Islet precursor cell (in vitro differentiated cells): ENCODE measurements around the gene PTBP3.
A peak's percentile ranks its signal among the peaks of the same experiment; 100 is the strongest.
"Not testable (repeated sequence)": the region's sequence is repeated elsewhere in the genome, so short reads cannot be mapped to it uniquely, and the experiment has no call there.

ENCODE experiments used
- DNase-seq: peaks from one replicate; pipeline ENCODE4 v3.0.0-alpha.2; 2018

The PTBP3 gene

DNA sequence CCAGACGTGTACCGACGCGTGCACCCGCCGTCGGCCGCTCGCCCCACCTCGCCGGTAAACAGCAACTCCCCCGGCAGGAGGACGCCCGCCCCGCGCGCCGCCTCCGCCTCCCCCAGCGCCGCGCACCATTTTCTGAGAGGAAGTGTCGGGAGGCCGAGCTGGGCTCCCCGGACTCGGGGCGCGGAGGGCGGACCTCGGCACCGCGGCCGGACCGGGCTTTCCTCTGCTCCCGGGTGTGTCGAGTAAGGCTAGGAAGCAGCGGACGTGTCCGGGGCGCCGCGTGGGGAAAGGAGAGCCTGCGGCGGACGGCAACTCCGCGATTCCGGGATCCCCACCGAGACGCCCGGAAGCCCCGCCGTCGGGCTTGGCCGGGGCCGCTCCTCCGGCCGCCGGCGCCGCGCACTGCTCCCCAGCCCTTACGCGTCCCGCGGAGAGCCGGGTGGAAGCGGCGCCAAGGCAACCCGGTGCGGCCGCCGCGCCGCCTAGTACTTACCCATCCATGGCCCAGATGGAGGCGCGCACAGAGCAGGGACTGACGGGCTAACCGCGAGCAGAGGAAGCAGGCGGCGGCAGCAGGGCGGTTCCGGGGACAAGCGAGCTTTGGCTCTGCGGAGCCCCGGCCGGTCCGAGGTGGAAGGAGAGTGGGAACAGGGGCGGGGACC lies at the start of gene PTBP3:
Gene PTBP3, minus strand, starts transcription at position 643 of the 662 bp plus-strand sequence. CDS start 35,754 bp downstream, outside the sequence.
- peak; percentile 90 for DNase-seq

DNA sequence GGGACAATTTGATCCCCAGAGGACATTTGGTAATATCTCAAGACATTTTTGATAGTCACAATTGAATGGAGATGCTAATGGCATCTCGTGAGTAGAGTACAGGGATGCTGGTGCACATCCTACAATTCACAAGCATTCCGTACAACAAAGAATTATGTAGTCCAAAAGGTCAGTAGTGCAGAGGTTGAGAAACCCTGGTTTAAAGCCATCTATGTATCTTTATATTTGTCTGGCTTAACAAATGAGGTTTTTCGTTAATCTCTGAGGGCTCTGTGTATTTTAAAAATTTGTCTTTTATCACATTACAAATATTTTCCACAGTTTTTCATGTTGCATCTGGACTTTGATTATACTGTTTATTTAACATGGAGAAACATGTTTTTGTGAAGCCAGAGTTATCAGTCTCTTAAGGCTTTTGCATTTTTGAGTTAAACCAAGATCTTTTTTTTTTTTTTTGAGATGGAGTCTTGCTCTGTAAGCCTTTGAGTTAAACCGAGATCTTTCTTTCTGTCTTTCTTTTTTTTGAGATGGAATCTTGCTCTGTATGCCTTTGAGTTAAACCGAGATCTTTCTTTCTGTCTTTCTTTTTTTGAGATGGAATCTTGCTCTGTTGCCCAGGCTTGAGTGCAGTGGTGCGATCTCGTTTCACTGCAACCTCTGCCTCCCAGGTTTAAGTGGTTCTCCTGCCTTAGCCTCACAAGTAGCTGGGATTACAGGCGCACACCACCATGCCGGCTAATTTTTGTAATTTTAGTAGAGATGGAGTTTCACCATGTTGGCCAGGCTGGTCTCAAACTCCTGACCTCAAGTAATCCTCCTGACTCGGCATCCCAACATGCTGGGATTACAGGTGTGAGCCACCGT lies 49.3 kb upstream of the PTBP3 start:
- no peak for DNase-seq

DNA sequence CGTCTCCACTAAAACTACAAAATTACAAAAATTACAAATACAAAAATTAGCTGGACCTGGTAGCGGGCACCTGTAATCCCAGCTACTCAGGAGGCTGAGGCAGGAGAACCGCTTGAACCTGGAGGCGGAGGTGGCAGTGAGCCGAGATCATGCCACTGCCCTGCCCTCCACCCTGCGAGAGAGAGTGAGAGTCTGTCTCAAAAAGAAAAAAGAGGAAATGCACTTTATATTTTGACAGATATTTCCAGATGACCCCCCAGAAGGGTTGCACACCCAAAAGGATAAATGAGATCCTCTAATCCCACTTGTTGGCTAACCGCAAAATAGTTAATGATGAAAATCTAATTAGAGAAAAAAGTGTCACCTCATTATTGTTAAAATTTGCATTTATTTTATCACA lies 48.6 kb upstream of the PTBP3 start:
- DNase-seq, result no peak

DNA sequence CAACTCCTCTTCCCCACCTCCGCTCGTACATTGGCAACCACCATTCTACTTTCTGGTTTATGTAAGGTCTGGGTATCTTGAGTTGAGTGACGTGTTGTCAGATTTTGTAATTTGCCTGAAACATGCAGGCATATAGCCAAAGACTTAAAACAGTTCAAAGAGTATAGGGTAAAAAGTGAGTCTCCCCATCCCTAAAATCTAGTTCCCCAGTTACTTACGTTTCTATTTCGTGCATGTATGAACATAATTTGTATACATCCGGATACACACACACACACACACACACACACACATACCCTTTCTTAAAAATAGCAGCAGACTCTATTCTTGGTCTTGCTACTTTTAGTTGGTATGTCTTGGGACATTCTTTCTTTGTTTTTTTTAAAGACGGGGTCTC lies 47.4 kb upstream of the PTBP3 start:
- no peak for DNase-seq

GRCh38 chr9:112380102-112380824 lies 46.8 kb upstream of the PTBP3 start, which contains the start of gene HSDL2:
Gene HSDL2 (plus strand): TSS chr9:112380108. CDS start chr9:112380164, 56 bp downstream.
- DNase-seq, result no peak

DNA sequence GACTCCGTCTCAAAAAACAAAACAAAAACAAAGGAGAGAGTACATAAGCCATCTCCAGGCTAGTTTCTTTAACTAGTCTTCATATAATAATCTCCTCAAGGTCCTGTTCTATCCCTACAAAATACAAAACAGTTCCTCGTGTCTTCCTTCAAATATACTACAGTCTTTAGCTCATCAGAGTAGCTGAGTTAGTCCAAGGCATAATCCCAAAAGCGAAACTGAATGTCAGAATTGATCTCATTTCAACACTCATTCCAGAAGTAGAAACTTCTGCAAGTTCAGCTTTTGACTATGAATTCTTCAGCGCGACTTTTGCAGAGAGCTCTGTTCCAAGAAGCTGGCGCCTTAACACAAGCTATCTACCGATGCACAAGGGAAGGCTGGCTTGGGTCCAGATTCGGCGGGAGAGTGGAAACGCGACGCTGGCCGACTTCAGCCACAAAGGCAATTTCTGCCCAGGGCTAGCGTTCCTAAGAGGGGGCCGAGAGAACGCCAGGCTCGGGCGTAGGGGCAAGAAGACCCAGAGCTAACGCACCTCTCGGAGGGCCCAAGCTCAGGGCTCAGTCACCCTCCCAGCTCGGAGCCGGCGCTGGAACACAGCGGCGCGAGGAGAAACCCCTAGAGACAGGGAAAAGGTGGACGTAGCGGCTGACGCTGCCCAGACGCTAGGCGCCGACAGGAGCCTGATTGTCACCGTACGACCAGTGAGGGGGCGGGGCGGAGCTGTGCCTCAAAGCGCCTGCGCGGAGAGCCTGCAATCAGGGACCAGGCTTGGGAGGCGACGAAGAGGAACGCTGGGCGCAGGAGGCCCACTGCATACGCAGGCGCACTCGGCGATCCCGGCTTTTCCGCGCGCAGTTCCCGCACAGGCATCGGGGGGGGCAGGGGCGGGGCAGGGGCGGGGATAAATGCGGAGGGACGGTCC lies 46.0 kb upstream of the PTBP3 start:
- peak; percentile 99 for DNase-seq

DNA sequence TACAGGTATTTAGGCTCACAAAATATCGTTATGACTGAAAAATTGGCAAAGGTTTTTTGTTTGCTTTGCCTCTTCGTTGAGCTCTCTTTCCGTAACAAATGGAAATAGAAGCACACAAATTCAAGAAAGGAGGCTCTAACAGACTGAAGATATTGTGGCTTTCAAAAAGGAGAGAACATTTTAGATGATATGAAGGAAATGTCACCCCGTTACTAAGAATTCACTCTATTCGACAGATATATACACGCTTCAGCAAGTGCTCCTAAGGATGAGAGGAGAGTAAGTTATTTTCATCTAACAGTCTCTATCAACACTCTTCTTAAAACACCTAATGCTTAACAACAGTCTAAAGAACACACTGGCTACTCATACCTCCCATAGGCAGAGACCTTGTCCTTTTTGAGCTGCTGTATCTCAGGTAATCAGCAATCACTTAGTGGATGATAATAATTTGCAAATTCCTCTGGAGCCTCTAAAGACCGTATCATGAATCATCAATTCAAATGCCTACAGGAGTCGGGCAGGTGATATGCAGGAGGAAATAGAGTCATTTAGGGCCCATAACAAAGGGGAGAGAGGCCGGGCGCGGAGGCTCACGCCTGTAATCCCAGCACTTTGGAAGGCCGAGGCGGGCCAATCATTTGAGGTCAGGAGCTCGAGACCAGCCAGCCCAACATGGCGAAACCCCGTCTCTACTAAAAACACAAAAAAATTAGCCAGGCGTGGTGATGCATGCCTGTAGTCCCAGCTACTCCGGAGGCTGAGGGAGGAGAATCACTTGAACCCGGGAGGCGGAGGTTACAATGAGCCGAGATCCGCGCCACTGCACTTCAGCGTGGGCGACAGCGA lies 45.1 kb upstream of the PTBP3 start:
- no peak for DNase-seq

DNA sequence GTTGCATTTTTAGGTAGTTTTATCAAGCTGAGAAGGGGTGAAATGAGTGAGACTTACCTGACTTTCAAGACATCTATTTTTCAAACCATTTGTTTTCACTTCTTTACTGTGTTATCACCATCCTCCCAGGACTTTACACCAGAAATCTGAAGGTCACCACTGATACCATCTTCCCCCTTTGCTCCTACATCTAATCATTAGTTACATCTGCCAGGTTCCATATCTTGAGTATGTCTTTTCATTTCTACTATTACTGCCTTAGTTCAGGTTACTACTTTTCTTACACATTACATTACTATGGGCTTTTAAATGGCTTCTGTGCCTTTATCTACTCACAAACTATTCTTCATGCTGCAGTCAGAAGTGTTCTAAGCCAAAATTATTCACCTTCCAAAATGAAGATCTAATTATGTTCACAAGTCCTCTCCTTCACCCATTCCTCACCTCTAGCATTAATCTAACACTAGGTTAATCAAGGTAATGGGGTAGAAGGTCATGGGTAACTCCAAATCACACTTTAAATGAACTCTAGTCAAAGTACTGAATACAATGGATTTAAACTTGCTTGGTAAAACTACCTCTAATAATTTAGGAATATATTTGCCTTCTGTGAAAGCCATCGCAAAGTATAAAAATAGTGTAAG lies 44.4 kb upstream of the PTBP3 start:
- DNase-seq, result no peak

DNA sequence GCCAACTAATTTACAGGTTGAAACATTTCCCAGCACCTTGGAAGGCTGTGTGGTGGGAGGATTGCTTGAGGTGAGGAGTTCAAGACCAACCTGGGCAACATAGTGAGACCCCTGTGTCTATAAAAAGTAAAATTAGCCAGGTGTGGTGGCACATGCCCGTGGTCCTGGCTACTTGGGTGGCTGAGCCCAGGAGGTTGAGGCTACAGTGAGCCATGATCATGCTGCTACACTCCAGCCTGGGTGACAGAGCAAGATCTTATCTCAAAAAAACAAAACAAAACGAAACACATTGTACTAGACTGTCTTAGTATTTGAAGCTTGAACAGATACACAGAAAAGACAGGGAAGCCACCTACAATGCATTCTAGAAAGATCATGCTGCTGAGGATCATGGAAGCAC lies 43.7 kb upstream of the PTBP3 start:
- no peak for DNase-seq

DNA sequence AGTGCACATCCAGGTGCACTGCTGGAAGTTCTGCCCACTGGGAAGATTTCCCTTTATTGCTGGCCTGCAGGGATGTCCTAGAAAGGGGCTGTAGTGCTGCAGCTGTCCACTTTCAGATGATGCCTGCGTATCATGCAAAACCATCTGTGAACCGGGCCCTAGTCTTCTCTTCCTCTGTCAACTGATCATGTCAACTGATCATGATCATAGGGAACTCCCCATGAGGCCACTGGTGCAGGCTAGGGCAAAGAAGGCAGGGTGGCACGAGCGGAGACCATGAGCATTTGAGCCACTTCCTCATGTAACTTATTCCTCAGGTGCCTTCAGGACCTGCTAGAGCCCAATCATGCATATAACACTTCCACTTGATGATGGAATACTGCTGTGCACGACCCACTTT lies 41.9 kb upstream of the PTBP3 start:
- no peak for DNase-seq

DNA sequence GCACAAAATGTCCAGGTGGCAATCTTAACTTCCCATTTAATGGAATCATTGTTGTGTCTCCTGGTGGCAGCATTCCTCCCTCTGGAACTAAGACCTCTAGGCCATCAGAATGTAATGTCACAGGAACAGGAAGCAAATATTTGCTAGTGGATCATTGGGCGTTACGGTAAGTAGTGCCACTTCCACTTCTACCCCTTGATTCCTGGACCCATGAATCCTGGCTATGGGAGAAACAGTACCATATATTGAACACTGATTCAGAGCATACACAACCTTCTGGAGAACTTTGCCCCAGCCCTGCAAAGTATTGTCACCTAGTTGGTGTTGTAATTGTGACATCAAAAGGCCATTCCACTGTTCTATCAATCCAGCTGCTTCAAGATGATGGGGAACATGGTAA lies 40.8 kb upstream of the PTBP3 start:
- not testable (repeated sequence) for DNase-seq

- DNase-seq, result not testable (repeated sequence)
These were observed 40.2 kb upstream of the PTBP3 start for GRCh38 chr9:112373666-112374065.

- no peak for DNase-seq
These were observed 37.6 kb upstream of the PTBP3 start for GRCh38 chr9:112371060-112371459.

- DNase-seq, result no peak
These were observed 36.4 kb upstream of the PTBP3 start for GRCh38 chr9:112369817-112370216.

GRCh38 chr9:112367465-112367864 lies 34.0 kb upstream of the PTBP3 start:
- DNase-seq, result no peak

DNA sequence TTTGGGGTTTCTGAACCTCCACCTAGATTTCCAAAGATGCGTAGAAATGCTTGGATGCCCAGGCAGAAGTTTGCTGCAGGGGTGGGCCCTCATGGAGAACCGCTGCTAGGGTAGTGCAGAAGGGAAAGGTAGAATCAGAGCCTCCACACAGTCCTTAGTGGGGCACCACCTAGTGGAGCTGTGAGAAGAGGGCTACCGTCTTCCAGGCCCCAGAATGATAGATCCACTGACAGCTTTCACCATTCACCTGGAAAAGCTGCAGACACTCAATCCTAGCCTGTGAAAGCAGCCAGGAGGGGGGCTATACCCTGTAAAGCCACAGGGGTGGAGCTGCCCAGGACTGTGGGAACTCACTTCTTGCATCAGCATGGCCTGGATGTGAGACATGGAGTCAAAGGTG lies 33.2 kb upstream of the PTBP3 start:
- peak; percentile 64 for DNase-seq

DNA sequence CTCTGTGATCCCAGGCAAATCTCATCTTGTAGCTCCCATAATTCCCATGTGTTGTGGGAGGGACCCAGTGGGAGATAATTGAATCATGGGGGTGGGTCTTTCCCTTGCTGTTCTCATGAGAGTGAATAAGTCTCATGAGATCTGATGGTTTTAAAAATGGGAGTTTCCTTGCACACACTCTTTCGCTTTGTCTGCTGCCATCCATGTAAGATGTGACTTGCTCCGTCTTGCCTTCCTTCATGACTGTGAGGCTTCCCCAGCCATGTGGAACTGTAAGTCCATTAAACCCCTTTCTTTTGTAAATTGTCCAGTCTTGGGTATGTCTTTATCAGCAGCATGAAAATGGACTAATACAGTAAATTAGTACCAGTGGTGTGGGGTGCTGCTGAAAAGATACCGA lies 31.8 kb upstream of the PTBP3 start:
- DNase-seq, result not testable (repeated sequence)

GRCh38 chr9:112364761-112365160 lies 31.3 kb upstream of the PTBP3 start:
- DNase-seq, result no peak

GRCh38 chr9:112361601-112362000 lies 28.2 kb upstream of the PTBP3 start:
- DNase-seq, result no peak

GRCh38 chr9:112360047-112360804 lies 26.8 kb upstream of the PTBP3 start:
- no peak for DNase-seq
